Fibroblast of skin of left biceps (primary cell): ENCODE results near the gene ROBO2.

Experiments
- DNase-seq, 2 experiments: peaks; one replicate each; pipeline ENCODE4 v3.0.0-alpha.2; 2013; ENCODE audit warnings: low read depth in 2 of 2

ROBO2 gene

DNA sequence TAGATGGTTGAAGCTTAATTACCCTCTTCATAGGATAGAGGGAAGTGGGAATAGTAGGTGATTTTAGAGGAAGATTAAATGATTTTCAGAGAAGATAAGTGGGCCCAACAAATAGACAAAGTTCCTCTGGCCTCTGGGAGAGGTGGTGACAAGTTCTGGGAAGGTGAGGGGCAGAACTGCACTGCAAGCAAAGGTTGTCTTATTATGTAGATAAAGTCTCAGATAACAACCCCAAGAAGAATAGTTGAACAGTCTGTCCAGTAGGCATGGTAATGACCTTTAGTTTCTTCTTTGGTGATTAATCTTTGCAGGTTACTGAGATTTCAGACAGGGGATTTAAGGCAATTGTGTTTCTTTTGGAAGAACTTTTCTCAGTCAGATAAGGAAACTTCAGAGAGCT lies 439.1 kb downstream of the ROBO2 start:
- DNase-seq = no peak

- no peak for DNase-seq
Measured at GRCh38 chr3:77489216-77489615, 449.3 kb downstream of the ROBO2 start.

DNA sequence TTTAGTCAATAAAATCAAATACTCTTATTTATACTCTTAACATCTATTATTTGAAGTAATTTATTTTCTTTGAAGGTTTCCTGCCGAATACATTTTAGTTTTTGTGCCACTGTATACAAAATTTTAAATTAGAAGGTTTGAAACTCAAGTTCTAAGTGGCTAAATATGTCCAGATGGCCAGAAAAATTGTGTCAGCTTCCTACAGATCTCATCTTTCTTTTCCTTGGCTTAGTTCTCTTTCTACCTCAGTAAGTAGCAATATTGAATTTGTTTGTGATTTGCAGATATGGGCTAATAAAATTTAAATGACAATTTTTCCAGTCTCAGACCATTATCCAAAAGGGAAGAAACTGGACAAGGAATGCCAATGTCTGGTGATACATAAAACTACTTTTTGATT lies 452.1 kb downstream of the ROBO2 start:
- DNase-seq = no peak

GRCh38 chr3:77500721-77501120 lies 460.8 kb downstream of the ROBO2 start:
- no peak for DNase-seq

DNA sequence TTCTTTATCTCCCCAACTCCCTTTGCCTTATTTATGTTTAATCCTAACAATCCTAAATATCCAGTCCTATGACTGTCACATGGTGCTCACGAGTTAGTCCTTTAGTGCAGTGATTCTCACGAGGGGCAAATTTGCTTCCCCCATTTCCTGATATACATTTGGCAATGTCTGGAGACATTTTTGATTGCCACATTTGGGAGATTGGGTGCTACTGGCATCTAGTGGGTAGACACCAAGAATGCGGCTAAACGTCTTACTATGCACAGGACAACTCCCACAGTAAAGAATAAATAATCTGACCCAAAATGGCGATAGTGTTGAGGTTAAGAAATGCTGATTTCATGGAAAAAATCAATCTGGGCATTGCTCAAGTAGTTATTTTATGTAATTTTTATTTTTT lies 466.5 kb downstream of the ROBO2 start:
- no peak for DNase-seq

- DNase-seq = peak; percentile 76 to 78
Measured at GRCh38 chr3:77513542-77513941, 473.6 kb downstream of the ROBO2 start.

GRCh38 chr3:77514766-77515165 lies 474.9 kb downstream of the ROBO2 start:
- DNase-seq = no peak

GRCh38 chr3:77524463-77524862 lies 484.6 kb downstream of the ROBO2 start:
- no peak for DNase-seq

DNA sequence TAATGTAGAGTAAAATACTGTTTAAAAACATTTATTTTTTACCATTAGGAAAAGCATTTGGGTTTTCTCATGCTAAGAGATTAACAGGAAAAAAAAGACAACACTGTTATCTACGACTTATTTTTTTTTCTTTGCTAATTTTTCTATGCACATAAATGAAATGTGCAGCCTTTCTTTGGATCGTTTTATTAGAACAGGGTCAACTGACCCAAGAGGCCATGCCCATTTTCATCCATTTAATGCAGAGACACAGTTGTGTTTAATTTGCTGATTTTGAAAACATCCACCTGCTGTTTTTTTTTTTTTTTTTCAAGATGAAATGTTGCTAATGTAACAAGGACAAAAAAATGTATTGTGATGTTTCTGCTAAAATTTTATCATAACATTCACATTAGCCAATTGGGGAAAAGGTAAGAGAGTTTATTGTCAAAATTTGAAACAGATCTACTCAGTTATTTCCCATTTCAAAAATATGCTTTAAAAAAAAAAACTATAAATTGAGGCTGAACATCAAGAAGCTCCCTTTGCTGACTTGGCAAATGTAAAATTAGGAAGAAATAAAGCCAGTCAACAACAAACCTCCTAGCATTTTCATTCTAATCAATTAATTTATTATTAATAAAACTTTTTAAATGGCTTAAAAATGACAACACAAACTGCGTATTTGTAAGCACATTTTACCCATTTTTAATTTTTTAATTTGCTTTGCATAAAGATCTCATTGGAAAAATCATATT lies 485.2 kb downstream of the ROBO2 start:
- DNase-seq = no peak

GRCh38 chr3:77526573-77527113 lies 486.7 kb downstream of the ROBO2 start:
- DNase-seq = no peak

GRCh38 chr3:77529522-77529921 lies 489.6 kb downstream of the ROBO2 start:
- no peak for DNase-seq

DNA sequence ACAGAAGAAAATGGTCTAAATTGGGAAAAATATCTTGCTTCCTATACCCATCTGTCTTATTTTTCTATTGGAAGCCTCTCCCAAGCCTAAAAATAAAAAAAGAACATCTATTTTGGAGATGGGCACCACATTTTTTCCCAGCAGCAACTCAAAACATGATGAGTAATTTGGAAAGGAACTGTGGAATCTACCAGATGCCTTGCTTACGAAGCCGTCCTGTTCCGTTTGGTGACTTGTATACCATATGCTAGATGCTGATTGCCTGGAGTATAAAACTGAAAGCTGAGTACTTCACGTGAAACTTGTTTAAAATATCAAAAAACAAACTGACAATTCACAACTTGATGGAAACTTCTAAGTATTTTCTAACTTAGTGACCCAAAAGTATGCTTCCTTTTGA lies 491.0 kb downstream of the ROBO2 start:
- DNase-seq = no peak

DNA sequence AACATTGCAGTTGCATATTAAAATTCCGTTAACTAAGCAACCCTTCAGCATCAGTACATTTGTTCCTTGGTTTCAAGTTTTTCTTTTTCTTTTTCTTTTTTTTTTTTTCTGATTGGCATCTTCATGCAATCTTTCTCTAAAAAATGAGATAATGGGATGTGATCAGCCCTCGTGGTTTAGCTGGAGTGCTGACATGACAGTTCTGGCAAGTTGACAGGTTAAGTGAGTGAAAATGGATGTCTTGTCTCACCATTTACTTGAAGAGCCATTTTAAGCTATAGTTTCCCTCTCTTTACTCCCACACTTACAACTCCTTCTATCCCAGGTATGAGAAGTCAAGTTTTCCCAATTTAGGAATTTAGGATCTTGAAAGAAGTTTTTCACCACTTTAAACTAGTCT lies 495.2 kb downstream of the ROBO2 start:
- no peak for DNase-seq

DNA sequence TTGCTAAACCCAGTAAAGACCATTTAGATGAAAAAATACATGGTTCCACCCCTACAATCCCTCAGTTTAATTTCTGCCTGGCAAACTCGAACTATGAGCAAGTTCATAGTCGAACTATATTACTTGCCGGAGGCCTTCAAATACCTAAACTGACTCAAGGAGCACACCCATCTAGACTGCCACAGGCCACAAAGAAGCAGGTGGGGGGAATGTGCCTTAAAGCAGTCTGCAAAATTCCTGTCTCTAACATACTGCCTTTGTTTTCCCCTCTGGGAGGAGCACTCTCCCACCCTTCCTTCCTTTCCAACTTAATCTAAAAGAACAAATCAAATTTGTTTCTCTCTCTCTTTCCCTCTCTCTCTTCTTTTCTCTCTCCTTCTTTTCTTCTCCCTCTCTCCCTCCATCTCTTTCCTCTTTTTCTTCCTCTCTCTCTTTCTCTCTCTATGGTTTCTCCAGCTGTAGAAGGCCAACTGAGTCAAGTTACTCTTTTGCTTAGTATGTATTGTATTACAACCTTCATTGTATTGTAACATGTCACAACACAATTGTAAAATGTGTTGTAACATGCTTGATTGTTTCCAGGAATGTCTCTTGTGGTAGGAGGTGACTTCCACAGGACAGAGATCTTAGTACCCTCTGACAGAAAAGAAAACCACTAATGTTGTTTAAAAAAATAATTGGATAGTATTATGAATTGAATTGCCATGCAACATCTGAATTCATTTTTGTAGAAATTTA lies 496.3 kb downstream of the ROBO2 start:
- no peak for DNase-seq

GRCh38 chr3:77539014-77539413 lies 499.1 kb downstream of the ROBO2 start:
- DNase-seq = no peak

DNA sequence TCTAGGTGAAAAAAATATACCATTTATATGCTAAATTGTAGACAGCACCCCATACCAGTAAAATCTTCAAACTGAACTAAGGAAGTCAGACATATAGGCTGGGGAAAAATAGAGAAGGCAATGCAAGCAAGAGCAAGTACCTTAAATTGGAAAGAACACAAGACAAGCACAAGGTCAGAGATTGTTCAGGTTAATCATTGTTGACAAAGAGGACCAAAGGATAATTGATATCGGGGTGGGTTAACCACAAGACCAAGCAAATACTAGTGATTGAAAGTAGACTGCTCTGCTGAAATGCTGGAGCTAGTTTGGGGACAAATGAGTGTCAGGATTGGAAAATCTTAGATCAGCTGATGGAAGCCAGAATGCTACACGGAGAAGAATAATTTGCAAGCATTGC lies 499.8 kb downstream of the ROBO2 start:
- DNase-seq = no peak

DNA sequence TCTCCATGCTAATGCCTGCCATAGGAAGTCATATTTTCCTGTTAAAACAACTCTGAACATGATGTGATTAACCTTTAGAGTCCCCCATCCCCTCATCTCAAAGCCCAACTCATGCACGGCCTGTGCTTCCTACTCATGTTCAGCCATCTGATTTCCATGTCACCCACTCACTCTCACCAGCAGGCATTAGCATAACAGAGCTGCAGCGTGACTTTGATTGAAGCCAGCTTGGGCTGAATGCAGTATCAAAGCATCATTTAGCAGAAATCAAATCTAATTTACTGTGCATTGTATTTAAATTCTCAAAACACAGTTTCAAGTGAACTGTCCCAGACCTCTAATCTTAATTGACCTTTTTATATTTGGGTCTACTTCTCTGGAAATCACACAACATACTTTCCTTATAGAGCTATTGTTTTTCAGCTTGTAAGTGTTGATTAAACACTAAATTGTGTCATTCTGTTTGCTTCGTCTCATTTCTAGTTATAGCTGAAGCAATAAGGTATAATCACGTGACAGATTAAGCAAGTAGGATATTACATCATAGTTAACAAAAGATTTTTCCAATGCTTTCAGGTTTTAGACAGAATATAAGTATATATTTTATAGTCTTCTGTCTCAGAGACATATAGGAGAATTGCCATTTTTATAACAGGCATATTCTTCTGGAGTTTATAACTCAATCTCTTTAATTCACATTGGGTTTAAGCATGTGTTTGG lies 501.5 kb downstream of the ROBO2 start:
- DNase-seq = no peak

- DNase-seq = no peak
Measured at GRCh38 chr3:77546246-77546645, 506.3 kb downstream of the ROBO2 start.

DNA sequence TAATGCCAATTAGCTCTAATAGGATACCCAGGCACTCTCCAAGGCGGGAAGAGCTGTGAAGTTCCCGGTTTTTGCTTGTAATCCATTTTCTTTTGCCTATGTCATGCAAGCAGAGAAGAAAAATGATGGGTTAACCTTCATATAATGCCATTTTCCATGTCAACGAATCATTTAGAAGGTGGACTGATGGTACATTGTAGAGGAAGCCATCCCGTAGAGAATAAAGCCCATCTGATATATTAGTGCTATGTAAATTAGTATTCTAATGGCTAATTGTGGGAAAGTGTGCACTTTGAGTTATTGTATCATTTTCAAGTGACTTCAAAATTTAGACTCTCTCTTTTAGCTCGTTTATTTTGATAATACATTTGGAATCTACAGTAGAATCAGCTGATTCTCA lies 509.1 kb downstream of the ROBO2 start:
- no peak for DNase-seq

DNA sequence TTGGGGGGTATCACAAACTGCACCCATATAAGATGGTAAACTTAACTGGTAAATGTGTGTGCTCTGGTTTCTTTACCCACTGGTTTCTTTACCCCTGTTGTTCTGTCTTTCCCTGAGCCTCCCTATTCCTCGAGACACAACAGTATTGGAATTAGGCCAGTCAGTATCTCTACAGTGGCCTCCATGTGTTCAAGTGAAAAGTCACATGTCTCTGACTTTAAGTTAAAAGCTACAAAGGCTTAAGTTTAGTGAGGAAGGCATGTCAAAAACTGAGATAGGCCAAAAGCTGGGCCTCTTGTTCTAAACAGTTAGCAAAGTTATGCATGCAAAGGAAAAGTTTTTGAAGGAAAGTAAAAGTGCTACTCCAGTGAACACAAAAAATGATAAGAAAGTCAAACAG lies 513.3 kb downstream of the ROBO2 start:
- no peak for DNase-seq

GRCh38 chr3:77562089-77562488 lies 522.2 kb downstream of the ROBO2 start:
- no peak for DNase-seq

DNA sequence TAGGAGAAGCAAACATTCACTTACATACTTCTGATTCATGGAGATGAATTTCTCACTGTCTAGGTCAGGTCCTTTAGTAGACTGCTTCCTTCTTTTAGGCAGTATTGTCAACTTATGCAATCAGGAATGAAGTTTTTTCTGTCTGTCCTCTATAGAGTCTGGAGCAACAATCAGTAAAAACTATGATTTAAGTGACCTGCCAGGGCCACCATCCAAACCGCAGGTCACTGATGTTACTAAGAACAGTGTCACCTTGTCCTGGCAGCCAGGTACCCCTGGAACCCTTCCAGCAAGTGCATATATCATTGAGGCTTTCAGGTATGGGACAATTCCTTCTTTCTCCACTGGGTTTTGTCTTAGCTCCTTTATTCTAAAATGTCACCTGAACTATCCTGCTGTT lies 523.1 kb downstream of the ROBO2 start:
- DNase-seq = no peak

DNA sequence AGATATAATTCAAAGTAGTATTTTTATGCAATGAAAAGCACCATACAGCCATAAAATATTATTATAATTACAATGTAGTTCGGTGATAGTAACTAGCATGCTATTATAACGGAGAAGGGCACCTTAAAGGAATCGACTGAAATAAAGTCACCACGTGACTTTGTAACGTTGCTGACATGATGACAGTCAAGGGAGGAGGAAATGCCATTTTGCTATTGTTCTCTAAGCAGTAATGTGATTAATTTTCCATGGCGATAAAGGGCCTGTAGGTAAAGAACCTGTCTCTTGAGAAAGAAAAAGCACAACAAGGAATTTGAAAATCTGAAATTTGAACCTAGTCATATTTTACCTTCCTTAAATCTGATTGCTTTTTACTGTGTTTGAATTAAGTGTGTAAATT lies 526.2 kb downstream of the ROBO2 start:
- no peak for DNase-seq
